GM12873 (cell line): ENCODE results near the gene MRPL9.

Source experiments
- TF ChIP-seq, protein P1 (sequence below): IDR thresholded peaks from 2 replicates; pipeline ENCODE4 v1.5.1; 2012; ENCODE audit warnings: low read depth, mild to moderate bottlenecking, moderate library complexity, low read length, control low read depth; ENCODE audit not compliant: insufficient read depth; ENCODE audit errors: missing control alignments

MRPL9 gene

DNA sequence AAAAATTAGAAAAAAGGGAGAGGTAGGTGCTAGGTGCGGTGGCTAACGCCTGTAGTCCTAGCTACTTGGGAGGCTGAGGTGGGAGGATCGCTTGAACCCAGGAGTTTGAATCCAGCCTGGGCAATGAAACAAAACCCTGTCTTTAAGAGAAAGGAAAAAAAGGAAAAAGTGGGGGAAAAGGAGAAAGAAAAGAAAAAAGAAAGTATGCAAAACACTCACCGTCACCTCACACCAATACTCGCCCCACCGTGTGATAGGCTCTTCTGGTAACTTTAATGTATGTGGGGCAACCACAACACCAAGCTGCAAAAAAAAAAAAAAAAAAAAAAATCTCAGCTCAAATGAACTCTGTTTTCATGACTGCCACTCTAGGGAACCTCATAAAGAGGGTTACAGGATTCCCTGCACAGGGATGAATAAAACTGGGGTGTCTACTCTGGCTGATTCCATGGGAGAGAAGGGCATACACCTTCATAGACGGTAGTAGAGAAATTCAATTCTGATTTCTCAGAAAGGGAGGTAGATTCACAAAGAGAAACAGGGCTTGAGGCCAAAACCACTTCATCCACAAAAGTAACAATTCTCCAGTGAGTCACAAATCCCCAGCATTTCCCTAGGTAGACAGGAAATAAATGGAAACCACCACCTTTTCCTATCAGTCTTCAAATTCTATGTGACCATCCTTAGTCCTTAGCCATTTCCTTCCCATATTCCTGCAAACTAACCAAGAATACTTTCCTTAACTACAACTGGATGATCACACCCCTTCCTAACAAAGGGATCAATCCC lies 2.5 kb downstream of the MRPL9 start:
- TF ChIP-seq, protein P1, sequence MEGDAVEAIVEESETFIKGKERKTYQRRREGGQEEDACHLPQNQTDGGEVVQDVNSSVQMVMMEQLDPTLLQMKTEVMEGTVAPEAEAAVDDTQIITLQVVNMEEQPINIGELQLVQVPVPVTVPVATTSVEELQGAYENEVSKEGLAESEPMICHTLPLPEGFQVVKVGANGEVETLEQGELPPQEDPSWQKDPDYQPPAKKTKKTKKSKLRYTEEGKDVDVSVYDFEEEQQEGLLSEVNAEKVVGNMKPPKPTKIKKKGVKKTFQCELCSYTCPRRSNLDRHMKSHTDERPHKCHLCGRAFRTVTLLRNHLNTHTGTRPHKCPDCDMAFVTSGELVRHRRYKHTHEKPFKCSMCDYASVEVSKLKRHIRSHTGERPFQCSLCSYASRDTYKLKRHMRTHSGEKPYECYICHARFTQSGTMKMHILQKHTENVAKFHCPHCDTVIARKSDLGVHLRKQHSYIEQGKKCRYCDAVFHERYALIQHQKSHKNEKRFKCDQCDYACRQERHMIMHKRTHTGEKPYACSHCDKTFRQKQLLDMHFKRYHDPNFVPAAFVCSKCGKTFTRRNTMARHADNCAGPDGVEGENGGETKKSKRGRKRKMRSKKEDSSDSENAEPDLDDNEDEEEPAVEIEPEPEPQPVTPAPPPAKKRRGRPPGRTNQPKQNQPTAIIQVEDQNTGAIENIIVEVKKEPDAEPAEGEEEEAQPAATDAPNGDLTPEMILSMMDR, result no peak

DNA sequence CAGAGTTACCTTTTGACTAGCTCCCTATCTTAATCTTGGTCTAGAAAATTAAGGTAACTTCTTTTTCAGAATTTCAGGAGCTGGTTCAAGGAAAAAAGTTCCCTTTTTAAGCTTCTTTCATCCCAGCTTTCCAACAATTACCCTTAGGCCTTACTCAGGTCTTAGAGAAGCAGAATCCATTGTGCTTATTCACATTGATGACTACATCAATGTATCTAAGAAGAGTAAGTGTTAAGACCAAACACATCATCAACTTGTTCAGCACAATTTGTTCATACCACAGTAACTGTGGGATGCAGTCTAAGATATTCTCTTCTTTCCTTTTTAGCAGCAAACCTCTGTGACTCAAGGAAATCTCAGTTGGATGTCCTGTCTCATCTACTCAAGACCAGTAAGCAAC lies 4.1 kb downstream of the MRPL9 start:
- TF ChIP-seq, protein P1, result no peak

DNA sequence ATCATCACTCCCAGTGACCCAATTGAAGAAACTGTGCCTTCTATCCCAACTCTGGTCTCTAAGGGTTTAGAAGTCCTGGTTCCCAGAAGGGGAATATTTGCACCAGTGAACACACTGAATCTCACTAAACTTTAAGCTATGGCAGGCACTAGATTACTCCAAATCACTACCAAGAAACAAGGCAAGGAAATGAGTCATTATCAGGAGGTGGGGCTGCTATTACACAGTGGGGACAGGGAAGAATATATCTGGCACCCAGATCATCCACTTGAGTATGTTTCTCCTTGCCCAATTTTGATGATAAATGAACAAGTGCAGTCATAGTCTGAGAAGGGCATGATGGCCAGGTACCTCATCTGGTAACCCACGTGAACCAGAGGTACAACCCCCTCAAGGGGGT lies 7.0 kb downstream of the MRPL9 start:
- TF ChIP-seq, protein P1, result no peak

DNA sequence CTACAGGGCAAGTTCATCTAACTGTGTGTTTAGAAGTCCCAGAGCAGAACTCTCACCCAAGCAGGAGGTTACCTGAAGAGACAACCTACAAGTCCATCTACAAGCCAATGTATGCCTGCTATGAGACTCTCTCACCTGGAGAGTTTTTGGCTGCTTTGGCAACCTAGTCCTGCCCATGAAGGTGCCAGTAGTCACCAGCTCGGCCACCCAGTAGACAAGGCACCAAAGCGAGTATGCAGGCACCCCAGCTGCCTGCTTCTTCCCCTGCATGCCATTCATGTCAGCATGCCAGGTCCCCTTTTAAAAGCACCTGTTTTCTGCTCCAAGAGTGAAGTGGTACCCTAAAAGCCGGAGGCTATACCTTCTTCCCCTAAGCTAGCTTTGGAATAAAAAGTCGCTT lies 21.8 kb downstream of the MRPL9 start:
- TF ChIP-seq, protein P1, result no peak

DNA sequence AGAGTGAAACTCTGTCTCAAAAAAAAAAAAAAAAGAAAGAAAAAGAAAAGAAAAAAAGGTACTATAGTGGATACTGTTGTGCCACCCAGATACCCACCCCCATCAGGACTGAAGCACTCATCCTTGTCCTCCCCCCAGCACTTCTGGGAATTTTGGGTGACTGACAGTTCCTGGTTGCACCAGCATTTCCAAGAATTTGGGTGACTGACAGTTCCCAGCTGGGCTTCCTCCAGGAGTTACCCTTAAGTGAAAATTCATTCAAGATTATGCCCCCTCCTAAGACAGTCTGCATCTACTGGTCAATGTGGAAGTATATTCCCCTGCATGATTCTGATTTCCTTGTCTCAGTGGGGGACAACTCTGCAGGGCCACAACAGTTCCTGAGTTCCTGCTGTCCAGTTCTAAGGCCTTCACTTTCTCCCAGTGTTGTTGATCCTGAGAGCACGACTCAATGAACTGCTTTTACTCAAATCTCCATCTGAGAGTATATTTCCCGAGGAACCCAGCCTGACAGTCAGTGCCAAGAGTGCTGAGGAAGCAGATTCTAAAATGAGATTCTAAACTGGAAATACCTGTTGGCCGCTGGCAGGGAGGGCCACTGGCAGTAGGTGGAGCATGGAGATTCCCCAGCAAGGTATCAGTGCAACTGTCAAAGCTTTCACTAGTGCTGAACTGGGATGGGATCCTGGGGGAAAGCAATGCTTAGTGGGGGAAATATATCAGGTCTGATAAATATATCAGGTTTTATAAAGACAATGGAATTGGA lies 23.5 kb downstream of the MRPL9 start:
- TF ChIP-seq, protein P1, result no peak

DNA sequence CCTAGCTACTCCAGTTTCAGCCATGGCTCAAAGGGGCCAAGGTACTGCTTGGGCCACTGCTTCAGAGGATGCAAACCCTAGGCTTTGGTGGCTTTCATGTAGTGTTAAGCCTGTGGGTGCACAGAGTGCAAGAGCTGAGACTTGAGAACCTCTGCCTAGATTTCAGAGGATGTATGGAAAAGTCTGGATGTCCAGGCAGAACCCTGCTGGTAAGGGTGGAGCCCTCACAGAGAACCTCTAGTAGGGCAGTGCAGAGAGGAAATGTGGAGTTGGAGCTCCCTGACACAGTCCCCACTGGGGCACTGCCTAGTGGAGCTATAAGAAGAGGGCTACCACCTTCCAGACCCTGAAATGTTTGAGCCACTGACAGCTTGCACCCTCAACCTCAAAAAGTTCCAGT lies 25.8 kb downstream of the MRPL9 start:
- TF ChIP-seq, protein P1, result no peak

DNA sequence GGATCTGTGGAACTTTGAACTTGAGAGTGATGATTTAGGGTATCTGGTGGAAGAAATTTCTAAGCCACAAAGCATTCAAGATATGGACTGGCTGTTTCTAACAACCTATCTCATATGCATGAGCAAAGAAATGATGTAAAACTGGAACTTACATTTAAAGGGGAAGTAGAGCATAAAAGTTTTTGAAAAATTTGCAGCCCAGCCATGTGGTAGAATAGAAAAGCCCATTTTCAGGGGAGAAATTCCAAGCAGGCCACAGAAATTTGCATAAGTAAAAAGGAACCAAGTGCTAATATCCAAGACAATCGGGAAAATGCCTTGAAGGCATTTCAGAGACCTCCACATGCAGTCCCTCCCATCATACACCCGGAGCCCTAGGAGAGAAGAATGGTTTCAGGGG lies 26.3 kb downstream of the MRPL9 start:
- TF ChIP-seq, protein P1, result no peak
